HG03108 (cell line): ENCODE results near the gene DPH5.
"Not testable (repeated sequence)": the region's sequence is repeated elsewhere in the genome, so short reads cannot be mapped to it uniquely, and the experiment has no call there.

ENCODE experiments used
- ATAC-seq: cut with Tn5 transposase; IDR thresholded peaks from one replicate; pipeline ENCODE4 v1.9.1; 2021; ENCODE audit warnings: moderate library complexity; ENCODE audit not compliant: unreplicated experiment

The DPH5 gene

GRCh38 chr1:101025657-101026429 is at the start of gene DPH5:
TSS of gene DPH5 (minus strand) at chr1:101025784. CDS start at chr1:101025443, 341 bp downstream.
- ATAC-seq: peak; percentile 75

GRCh38 chr1:101073836-101074235 is 48.3 kb upstream of the DPH5 start:
- ATAC-seq: no peak

DNA sequence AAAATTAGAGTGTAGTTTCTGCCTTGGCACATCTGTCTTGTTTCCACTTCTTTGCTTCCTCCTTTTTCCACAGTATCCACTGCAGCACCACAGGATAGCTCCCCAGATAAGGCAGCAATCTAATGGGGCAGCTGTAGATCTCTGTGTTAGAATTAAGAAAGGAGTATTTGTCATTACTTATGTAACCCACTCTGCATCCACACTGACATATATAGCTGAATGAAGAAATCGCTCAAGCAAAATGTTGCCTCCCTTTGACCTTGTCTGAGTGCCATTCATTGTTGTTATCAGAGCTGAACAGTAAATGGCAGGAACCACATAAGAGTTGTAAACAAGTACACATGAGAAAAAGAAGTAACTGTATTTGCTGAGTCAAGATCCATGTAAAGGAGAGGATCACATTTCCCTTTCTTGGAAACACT is 45.9 kb upstream of the DPH5 start:
- no peak for ATAC-seq

- ATAC-seq: no peak
Observed at GRCh38 chr1:101069158-101069557, 43.6 kb upstream of the DPH5 start.

- ATAC-seq: not testable (repeated sequence)
Observed at GRCh38 chr1:101066937-101067335, 41.4 kb upstream of the DPH5 start.

DNA sequence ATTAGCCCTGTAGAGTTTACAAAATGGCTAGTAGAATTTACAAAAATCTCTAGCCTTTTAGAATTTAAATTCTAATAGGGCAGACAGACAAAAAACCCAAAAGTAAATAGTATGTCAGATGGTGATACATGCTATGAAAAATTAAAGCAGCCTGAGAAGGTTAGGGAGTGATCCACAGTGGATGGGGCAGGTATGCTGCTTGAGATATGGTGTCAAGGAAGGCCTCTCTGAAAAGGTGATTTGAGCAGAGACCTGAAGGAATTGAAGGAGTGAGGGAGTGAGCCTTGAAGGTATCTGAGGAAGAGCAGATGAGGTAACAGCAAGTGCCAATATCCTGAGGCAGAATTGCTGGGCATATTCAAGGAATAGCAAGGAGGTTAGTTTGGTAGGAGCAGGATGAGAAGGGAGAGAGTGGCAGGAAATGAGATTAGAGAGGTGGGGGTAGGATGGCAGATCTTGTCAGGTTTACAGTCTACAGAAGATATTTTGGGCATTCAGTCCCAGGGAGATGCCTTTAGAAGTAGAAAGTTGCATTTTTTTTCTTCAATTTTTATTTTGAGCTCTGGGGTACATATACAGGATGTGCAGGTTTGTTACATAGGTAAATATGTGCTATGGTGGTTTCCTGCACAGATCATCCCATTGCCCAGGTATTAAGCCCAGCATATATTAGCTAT is 40.8 kb upstream of the DPH5 start:
- no peak for ATAC-seq

DNA sequence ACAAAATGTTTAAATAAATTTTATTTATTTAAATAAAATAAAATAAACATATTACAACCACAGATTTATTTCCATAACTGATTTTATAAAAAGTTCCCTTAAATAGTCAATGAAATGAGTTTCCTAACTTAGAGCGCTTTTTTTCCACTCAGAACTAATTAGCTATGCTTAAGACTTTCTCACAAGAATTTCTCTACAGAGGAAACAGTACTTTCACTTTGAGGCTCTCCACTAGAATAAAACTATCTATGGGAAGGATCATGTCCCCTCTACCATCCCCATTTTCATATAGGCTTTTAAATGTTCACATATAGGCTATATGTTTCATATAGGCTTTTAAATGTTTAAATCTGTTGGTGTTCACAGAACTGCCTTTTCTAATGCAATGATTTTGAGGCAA is 40.0 kb upstream of the DPH5 start:
- ATAC-seq: no peak

DNA sequence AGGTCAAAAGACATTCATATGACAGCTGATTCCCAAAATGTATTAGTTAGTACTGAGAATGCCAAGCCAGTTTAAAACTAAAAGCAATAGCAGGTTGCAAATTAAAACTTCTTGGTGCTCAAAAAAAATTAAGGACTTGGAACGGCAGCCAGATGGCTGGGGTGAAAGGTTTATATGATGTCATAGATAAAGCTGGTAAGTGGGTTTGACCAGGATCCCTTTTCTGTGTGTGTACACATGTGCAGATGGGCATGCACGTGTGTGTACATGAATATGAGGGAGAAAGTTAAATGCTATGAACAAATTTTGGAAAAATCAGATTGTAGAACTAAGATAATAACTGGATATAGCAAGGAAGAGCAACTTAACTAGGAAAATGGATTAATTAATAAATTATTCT is 39.1 kb upstream of the DPH5 start:
- ATAC-seq: no peak

DNA sequence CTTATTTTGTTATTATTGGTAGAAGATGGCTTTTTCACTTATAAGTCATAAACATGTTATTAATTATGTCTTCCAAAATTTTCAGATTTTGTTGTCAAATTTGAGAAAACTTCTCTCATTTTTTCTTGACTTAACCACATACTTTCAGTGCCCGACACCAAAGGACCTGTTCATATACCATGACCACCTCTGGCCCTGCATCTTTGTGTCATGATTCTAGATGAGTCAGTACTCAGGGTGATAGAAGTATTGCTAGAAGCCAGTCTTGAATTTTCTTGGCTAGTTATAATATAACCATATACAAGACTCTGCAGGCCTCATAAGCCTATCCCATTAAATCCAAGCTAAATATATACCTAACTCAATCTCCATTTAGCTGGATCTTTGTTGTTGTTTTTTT is 35.4 kb upstream of the DPH5 start:
- ATAC-seq: peak; percentile 69

- ATAC-seq: no peak
Observed at GRCh38 chr1:101059945-101060542, 34.5 kb upstream of the DPH5 start.

GRCh38 chr1:101055623-101056022 is 30.0 kb upstream of the DPH5 start:
- no peak for ATAC-seq

DNA sequence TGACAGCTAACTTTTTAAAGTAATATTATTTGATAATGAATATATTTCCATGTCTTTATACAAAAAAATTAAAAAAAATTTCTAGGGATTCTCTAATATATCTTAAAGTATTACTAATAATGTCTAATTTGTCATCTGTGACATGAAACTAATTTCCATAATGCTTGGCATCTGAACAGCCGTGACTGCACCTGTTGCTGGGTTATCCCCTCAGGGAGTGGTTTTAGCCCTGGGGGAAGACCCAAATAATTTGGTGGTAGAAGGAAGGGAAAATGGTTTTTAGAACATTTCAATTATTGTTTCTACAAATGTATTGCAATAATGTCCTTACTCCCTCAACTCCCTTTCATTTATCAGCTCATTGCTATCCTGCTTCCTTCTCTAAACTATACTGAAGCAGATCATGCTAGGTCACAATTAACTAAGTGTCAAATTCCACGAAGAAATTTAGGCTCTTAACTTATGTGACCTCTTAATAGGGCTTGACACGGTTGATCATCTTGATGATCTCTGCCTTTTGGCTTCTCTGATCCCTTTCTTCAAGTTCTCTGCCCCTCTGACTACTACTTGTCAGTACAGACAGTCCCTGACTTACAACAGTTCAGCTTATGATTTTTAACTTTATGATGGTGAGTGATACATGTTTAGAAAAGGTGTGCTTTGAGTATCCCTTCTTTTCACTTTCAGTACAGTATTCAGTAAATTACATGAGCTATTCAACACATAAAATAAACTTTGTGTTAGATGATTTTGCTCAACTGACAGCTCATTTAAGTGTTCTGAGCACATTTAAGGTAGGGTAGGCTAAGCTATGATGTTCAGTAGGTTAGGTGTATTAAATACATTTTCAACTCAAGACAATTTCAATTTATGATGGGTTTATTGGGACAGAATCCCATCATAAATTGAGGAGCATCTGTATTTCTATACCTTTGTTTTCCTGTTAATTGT is 26.4 kb upstream of the DPH5 start:
- ATAC-seq: peak; percentile 91

GRCh38 chr1:101050869-101051268 is 25.3 kb upstream of the DPH5 start:
- no peak for ATAC-seq

- no peak for ATAC-seq
Observed at GRCh38 chr1:101044749-101045148, 19.2 kb upstream of the DPH5 start.

GRCh38 chr1:101044259-101044658 is 18.7 kb upstream of the DPH5 start:
- ATAC-seq: no peak

DNA sequence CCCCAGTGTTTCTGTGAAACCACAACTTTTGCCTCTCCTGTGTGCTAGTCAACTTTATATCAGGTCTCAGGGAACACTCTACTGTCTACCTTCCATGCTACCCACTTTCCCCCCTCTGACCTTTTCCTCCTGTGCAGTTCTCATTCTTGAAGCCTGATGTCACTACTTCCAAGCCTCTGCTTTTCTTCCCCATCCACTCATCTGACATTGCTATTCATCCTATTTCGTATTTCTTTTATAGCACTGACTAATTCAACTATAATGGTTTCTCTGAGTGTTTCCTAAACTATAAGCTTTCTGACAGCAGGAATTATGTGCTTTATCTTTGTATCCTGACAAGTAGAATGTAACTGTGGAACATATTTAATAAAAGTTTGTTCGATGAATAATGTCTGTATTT is 18.2 kb upstream of the DPH5 start:
- ATAC-seq: no peak

GRCh38 chr1:101041300-101041699 is 15.7 kb upstream of the DPH5 start:
- ATAC-seq: no peak

DNA sequence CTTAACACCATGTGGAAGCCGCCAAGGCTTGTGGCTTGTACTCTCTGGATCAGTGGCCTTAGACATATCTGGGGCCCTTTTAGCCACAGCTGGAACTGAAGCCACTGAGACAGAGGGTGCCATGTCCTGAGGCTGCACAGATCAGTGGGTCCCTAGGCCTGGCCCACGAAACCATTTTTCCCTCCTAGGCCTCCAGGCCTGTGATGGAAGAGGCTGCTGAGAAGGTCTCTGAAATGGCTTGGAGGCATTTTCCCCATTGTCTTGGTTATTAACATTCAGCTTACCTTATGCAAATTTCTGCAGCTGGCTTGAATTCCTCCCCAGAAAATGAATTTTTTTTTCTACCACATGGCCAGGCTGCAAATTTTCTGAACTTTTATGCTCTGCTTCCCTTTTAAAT is 15.1 kb upstream of the DPH5 start:
- no peak for ATAC-seq

GRCh38 chr1:101039245-101039644 is 13.7 kb upstream of the DPH5 start:
- no peak for ATAC-seq

DNA sequence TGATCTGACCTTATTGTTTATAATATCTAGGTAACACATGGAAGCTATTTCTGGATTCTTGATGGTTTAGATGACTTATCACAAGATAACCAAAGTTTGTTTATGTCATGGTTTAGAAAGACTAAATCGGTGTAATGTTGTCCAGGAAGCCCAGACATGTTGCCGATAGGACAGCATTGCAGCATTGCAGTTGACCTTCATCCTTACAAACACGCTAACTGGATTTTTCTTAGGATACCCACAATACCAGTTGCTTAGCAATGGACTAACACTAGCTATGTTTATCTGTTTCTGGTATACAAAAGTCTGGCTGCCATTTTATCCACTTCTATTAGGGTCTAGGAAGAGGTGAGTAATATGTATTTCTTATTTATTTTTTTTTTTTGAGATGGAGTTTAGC is 11.7 kb upstream of the DPH5 start:
- ATAC-seq: no peak

DNA sequence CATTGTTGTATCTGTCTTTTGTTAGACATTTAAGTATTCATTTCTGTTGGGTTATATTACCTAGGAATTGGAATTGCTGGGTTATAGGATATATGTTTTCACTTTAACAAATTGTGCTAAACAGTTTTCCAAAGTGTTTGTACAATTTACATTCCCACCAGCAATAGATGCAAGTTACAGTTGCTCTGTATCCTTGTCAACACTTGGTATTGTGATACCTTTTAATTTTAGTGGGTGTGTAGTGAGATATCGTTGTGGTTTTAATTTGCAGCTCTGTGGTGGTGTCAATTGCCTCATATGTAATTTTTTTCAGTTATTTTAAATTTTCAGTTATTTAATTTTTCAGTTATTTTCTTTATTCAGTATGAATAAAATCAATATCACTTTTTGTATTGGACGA is 7.4 kb upstream of the DPH5 start:
- ATAC-seq: no peak
